ENCODE data around the gene ROR1.

Gene ROR1

DNA sequence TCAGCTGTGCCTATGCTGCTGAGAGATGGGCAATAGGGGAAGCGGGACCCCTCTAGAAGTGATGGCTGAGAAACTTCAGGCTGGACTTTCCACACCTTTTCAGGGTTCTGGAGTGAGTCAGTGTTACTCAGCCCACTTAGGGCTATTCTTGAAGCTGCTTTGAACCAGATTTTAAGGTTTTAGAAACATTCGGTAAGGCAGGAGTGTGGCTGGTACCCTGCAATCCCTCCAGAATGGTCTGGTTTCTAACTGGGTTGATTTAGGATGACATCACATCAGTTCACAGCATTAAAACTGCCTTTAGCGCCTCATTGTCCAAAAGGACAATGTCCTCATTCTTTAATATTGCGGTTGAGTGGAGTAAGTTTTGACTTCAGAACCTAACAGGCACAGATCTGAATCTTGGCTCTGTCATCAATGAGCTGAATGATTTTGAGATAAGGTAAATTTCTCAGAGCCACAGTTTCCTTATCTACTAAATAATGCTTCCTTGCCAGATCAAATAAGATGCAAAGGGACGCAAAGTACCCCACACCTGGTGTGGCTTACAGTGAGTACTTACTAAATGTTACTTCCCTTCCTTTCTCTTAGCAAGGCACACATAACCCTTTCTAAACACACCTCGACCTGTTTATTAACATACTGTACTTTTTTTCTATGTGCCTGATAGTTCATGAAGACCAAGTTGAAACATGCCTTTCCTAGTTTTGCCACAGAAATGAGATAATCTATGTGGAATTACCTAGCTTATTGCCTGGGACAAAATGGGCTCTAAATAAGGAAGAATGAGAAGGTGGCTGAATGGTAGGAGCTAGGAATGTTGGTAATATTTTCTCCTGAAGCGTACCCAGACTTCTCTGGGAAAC is 209.8 kb downstream of the ROR1 start:
- DNase-seq (ENCODE audit: low read depth in 2 of 2) = no peak
- TF ChIP-seq, protein P1, sequence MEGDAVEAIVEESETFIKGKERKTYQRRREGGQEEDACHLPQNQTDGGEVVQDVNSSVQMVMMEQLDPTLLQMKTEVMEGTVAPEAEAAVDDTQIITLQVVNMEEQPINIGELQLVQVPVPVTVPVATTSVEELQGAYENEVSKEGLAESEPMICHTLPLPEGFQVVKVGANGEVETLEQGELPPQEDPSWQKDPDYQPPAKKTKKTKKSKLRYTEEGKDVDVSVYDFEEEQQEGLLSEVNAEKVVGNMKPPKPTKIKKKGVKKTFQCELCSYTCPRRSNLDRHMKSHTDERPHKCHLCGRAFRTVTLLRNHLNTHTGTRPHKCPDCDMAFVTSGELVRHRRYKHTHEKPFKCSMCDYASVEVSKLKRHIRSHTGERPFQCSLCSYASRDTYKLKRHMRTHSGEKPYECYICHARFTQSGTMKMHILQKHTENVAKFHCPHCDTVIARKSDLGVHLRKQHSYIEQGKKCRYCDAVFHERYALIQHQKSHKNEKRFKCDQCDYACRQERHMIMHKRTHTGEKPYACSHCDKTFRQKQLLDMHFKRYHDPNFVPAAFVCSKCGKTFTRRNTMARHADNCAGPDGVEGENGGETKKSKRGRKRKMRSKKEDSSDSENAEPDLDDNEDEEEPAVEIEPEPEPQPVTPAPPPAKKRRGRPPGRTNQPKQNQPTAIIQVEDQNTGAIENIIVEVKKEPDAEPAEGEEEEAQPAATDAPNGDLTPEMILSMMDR (IDR thresholded peaks at IDR 0.05; ENCODE audit: low read depth, low read length) = no peak
- no peak overlapping the region for H3K4me3 ChIP-seq (replicated peaks in 1 of 2; ENCODE audit: low read depth in 2 of 2, low read length in 2 of 2)

- no peak overlapping the region for H3K4me3 ChIP-seq (replicated peaks in 1 of 2; ENCODE audit: low read depth in 2 of 2, low read length in 2 of 2)
- peak in 1 of 2 donors; percentile 46 for DNase-seq (ENCODE audit: low read depth in 2 of 2)
Observed at GRCh38 chr1:63984257-63984929, 210.6 kb downstream of the ROR1 start.

DNA sequence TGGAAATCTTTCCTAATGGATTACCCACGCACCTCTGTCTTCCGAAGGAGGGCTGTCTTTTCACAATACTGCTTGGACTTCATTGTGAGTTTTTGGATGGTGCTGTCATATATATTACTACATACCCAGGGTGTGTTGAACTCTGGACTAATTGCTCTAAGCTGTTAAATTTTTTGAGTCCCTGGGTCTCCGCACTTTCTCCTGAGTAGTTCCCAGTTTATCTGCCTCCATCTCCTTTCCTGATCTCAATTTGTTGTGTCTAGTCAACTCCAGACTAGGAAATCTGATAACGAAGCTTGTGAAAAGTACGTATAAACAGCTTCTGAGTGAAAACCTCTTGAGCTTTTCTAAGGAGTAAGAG is 211.1 kb downstream of the ROR1 start:
- no peak for DNase-seq (ENCODE audit: low read depth in 2 of 2)
- TF ChIP-seq, protein P1 (IDR thresholded peaks at IDR 0.05; ENCODE audit: low read depth, low read length) = no peak
- no peak overlapping the region for H3K4me3 ChIP-seq (replicated peaks in 1 of 2; ENCODE audit: low read depth in 2 of 2, low read length in 2 of 2)

More at GRCh38 chr1:63984257-63984929, 210.6 kb downstream of the ROR1 start:
- TF ChIP-seq, protein P1 (IDR thresholded peaks at IDR 0.05; ENCODE audit: low read depth, low read length) = no peak

DNA sequence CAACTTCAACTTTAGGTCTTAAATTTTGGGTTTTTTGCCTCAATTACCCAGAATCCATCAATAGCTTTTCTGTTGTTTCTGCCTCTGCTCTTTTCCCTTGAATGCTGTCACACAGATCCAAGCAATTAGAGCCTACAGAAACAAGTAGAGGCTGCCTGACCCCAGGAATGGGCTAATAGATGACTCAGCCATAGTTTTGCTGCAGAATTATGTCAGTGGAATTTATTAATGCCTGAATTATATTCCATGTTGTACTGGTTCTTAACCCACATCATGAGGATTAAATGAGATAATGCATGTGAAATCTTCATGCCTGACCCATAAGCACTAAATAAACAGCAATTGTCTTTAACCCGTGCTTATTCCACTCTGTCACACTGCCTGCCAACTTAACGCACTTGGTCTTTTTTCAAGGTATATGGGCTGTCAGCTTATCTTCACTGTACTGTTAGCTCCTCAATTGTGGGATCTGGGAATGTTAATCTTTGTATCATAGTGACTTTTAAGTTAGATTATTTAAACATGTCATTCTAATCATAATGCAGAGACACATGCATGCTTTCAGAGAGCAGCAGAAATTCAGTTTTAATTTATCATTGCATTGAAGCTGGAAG is 213.3 kb downstream of the ROR1 start:
- DNase-seq (ENCODE audit: low read depth in 2 of 2) = peak; percentile 45 to 48
- H3K4me3 ChIP-seq (replicated peaks in 1 of 2; ENCODE audit: low read depth in 2 of 2, low read length in 2 of 2) = no peak overlapping the region
- TF ChIP-seq, protein P1 (IDR thresholded peaks at IDR 0.05; ENCODE audit: low read depth, low read length) = no peak

DNA sequence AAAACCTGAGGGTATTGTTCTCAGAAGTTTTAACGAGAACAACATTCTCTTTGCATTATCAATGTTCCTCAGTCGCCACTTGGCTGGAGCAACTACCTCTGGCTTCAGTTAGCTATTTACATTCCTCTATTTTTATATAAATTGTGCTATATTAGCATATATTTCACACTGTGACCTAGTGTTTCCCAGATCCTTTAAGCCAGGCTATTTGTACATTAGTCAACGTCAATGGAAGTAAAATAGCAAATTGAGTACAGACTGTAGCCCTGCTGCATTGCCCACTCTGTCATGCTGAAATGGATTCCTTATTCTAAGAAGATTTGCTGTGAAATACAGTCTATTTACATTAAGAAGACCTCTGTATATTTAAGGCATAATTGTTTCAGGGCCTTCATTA is 213.8 kb downstream of the ROR1 start:
- DNase-seq (ENCODE audit: low read depth in 2 of 2) = no peak
- TF ChIP-seq, protein P1 (IDR thresholded peaks at IDR 0.05; ENCODE audit: low read depth, low read length) = no peak

GRCh38 chr1:63988941-63989340 is 215.1 kb downstream of the ROR1 start:
- TF ChIP-seq, protein P1 (IDR thresholded peaks at IDR 0.05; ENCODE audit: low read depth, low read length) = no peak
- no peak for DNase-seq (ENCODE audit: low read depth in 2 of 2)
- H3K4me3 ChIP-seq (replicated peaks in 1 of 2; ENCODE audit: low read depth in 2 of 2, low read length in 2 of 2) = no peak overlapping the region

More for the DNA sequence above, 213.8 kb downstream of the ROR1 start:
- no peak overlapping the region for H3K4me3 ChIP-seq (replicated peaks in 1 of 2; ENCODE audit: low read depth in 2 of 2, low read length in 2 of 2)
